Endothelial cell of umbilical vein (primary cell): ENCODE measurements around the gene MARK4. TPM values are rescaled to one million over a fixed set of nuclear protein-coding genes. Genes with fewer than 3 reads are reported as not detected.

ENCODE experiments used
- BruUV-seq: library from RNA; stranded (reverse); fragments of 400-500 nt; replicated peaks from 2 replicates; lab custom pipeline; 2021; lab: Mats Ljungman, UMichigan
- CTCF ChIA-PET: fragments of 300-600, 350-600 bp; sonication (Branson Sonifier 250); formaldehyde crosslinking; loops from one replicate; lab custom pipeline; 2021; ENCODE audit warnings: antibody characterized with exemption, inconsistent platforms; lab: Charles Lee
- POLR2A ChIA-PET: fragments of 300-600, 350-600 bp; sonication (Branson Sonifier 250); formaldehyde crosslinking; loops from one replicate; lab custom pipeline; 2021; ENCODE audit warnings: antibody characterized with exemption, inconsistent platforms; lab: Charles Lee
- DNase-seq: peaks from one replicate; pipeline ENCODE4 v3.0.0-alpha.2; 2011; ENCODE audit warnings: low read depth, low spot score
- FAIRE-seq: peaks from 2 replicates; lab custom pipeline; 2011; peaks lifted over from hg19 to GRCh38; lab: Jason Lieb, UNC
- H2AFZ ChIP-seq: 2 replicates; pipeline ENCODE4 v1.6.0; 2012; ENCODE audit warnings: low read depth, low read length, control low read depth, inconsistent platforms
- H3K27ac ChIP-seq: 2 replicates; pipeline ENCODE4 v1.5.1; 2011; ENCODE audit warnings: low read depth, mild to moderate bottlenecking, control low read depth, low read length, moderate library complexity; ENCODE audit not compliant: insufficient read depth
- H3K27me3 ChIP-seq, 2 experiments: 2 replicates each; pipeline versions ENCODE4 v1.6.0 to v1.6.1; 2011; ENCODE audit warnings: low read length in 2 of 2, mixed read lengths in 1 of 2; ENCODE audit not compliant: control insufficient read depth in 2 of 2, insufficient read depth in 2 of 2
- H3K36me3 ChIP-seq, 2 experiments: 2 replicates in 1 of 2; 3 replicates in 1 of 2; pipeline ENCODE4 v1.5.1; 2011; ENCODE audit warnings: low read length in 2 of 2, mild to moderate bottlenecking in 1 of 2, moderate library complexity in 1 of 2; ENCODE audit not compliant: control insufficient read depth in 2 of 2, insufficient read depth in 2 of 2; ENCODE audit errors: extremely low read depth in 1 of 2
- H3K4me1 ChIP-seq: 3 replicates; pipeline ENCODE4 v1.5.1; 2011; ENCODE audit warnings: mild to moderate bottlenecking, low read length; ENCODE audit not compliant: control insufficient read depth, insufficient read depth; ENCODE audit errors: extremely low read depth
- H3K4me2 ChIP-seq: 2 replicates; pipeline ENCODE4 v1.6.1; 2011; ENCODE audit warnings: low read length, control low read depth, mixed read lengths; ENCODE audit not compliant: insufficient read depth
- H3K4me3 ChIP-seq, 3 experiments: fragments of 200-600 bp in 1 of 3; sonication (generic), shearing (Covaris generic) in 1 of 3; replicated peaks in 1 of 3; 2 replicates each; pipeline ENCODE4 v1.5.1; 2011 to 2016; ENCODE audit warnings: control low read depth in 3 of 3, low read length in 3 of 3, mild to moderate bottlenecking in 2 of 3, inconsistent platforms in 1 of 3, low read depth in 1 of 3, moderate library complexity in 1 of 3; ENCODE audit not compliant: insufficient read depth in 1 of 3
- H3K79me2 ChIP-seq: 2 replicates; pipeline ENCODE4 v1.6.0; 2012; ENCODE audit warnings: low read length, inconsistent platforms; ENCODE audit not compliant: control insufficient read depth, insufficient read depth
- H3K9ac ChIP-seq: replicated peaks from 2 replicates; pipeline ENCODE3; 2011; ENCODE audit warnings: low read length, control low read depth; ENCODE audit not compliant: insufficient read depth; ENCODE audit errors: extremely low read depth
- H3K9me1 ChIP-seq: replicated peaks from 3 replicates; pipeline ENCODE4 v1.6.0; 2011; ENCODE audit warnings: mild to moderate bottlenecking, low read length; ENCODE audit not compliant: control insufficient read depth, insufficient read depth; ENCODE audit errors: extremely low read depth
- H3K9me3 ChIP-seq: replicated peaks from 2 replicates; pipeline ENCODE4 v1.5.1; 2012; ENCODE audit warnings: low read length, inconsistent platforms; ENCODE audit not compliant: control insufficient read depth, insufficient read depth
- H4K20me1 ChIP-seq: replicated peaks from 2 replicates; pipeline ENCODE3; 2011; ENCODE audit warnings: mild to moderate bottlenecking, low read length; ENCODE audit not compliant: control insufficient read depth, insufficient read depth; ENCODE audit errors: extremely low read depth
- EZH2 ChIP-seq: IDR thresholded peaks from 2 replicates; pipeline ENCODE4 v1.6.1; 2012; ENCODE audit warnings: borderline replicate concordance, low read depth, mild to moderate bottlenecking, moderate library complexity, low read length, inconsistent platforms; ENCODE audit not compliant: severe bottlenecking
- FOS ChIP-seq: IDR thresholded peaks from 2 replicates; pipeline ENCODE4 v1.6.1; 2011; ENCODE audit warnings: mild to moderate bottlenecking, low read length, moderate library complexity, borderline replicate concordance; ENCODE audit not compliant: insufficient read depth
- GATA2 ChIP-seq: IDR thresholded peaks from 2 replicates; pipeline ENCODE4 v1.7.0; 2011; ENCODE audit warnings: low read depth, mild to moderate bottlenecking, moderate library complexity, mixed read lengths, low read length; ENCODE audit not compliant: insufficient read length, insufficient read depth
- JUN ChIP-seq: IDR thresholded peaks from 2 replicates; pipeline ENCODE4 v1.6.1; 2011; ENCODE audit warnings: borderline replicate concordance, low read depth; ENCODE audit not compliant: insufficient read length, insufficient read depth
- MYC ChIP-seq: IDR thresholded peaks from one replicate; pipeline ENCODE4 v1.6.1; 2011; ENCODE audit warnings: mild to moderate bottlenecking, low read depth, low read length
- POLR2A ChIP-seq: IDR thresholded peaks from 2 replicates; pipeline ENCODE4 v1.6.1; 2012; ENCODE audit warnings: low read depth, mild to moderate bottlenecking, control low read depth, low read length
- POLR2AphosphoS5 ChIP-seq: IDR thresholded peaks from 2 replicates; pipeline ENCODE4 v1.6.1; 2012; ENCODE audit warnings: low read depth, mild to moderate bottlenecking, control low read depth, low read length, moderate library complexity; ENCODE audit not compliant: insufficient read depth
- dilution Hi-C: fragments of 300-500 bp; cut with MboI; formaldehyde crosslinking; loops from one replicate; pipeline ENCODE4 v1.15.0; 2019; ENCODE audit warnings: low sequenced_read_pairs; ENCODE audit not compliant: extremely low pct_ligation_motif_present
- intact Hi-C: fragments of 100-400 bp; cut with micrococcal nuclease; formaldehyde crosslinking; loops from one replicate; pipeline ENCODE4 v1.10.0; 2022
- polyA plus RNA-seq, 4 experiments: library from polyadenylated mRNA; depleted of rRNA in 3 of 4; stranded (reverse) in 3 of 4; unstranded in 1 of 4; fragments of >200 nt; gene quantifications; 2 replicates each; pipeline versions ENCODE4 v1.2.1 to v1.2.3, GENCODE V29; 2011 to 2012; ENCODE audit warnings: missing spikeins in 1 of 4
- total RNA-seq: library from RNA; stranded (reverse); gene quantifications from 2 replicates; pipeline ENCODE4 v1.2.3, GENCODE V29; 2021
- TF ChIP-seq, protein P1 (sequence below), 2 donors: IDR thresholded peaks; 1 replicate in 1 of 2; 2 replicates in 1 of 2; pipeline ENCODE4 v1.5.1; 2011; ENCODE audit warnings: low read length in 2 of 2, mild to moderate bottlenecking in 2 of 2, moderate library complexity in 2 of 2, control low read depth in 1 of 2, inconsistent platforms in 1 of 2, low read depth in 1 of 2; ENCODE audit not compliant: insufficient read depth in 1 of 2; ENCODE audit errors: extremely low read depth in 1 of 2
- TF ChIP-seq, protein P2 (sequence below): IDR thresholded peaks from 2 replicates; pipeline ENCODE4 v1.6.1; 2011; ENCODE audit not compliant: insufficient read depth, insufficient read length

The MARK4 gene
- total and polyA plus RNA-seq, 2 donors (not counting 3 experiments of a cell fraction or from before 2014, with no cell fraction given), result 13.9 to 51.6 TPM

DNA sequence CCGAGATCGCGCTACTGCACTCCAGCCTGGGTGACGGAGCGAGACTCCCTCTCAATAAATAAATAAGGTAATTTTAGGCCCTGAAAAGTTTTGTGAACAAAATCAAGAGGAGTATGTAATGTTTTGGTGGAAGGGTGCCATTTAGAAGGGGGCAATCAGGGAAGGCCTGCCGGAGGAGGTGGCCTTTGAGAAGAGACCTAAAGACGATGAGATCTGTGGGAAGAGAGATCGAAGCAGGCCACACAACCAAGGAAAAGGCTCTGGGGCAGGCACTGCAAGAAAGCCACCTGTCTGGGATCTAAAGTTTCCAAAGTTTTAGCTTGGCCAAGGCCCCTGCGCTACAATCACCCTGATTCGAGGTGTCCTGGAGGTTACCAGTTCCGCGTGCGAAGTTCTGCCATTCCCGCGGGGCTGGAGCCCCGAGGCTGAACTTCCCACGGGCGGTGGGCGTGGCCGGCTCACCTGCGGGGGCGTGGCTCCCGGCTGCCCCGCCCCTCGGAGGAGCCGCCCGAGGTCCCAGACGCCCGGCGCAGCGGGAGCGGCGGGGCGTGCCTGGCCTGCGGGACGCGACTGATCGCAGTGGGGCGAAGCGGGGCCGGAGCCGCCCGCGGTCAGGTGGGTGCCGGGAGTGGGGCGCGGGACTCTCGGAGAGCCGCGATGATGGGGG lies 89.3 kb downstream of the MARK4 start, which contains the start of gene KLC3:
Gene KLC3, plus strand, starts transcription at position 519 of the 667 bp plus-strand sequence. CDS start 4,792 bp downstream, outside the sequence.
- Histone ChIP-seq H4K20me1 (no peaks in the 10 kb centered on the region), H2AFZ (no peak within 1 kb of the TSS), H3K27me3 (peaks cover 5% of the 10 kb centered on the region in 2 experiments), H3K4me1 (peaks cover 5% of the 10 kb centered on the region), H3K4me2 (peak within 1 kb of the TSS; percentile 10), H3K36me3 (no peaks in the 10 kb centered on the region), H3K9ac (no peak within 1 kb of the TSS), H3K79me2 (no peaks in the 10 kb centered on the region), H3K4me3 (no peak within 1 kb of the TSS), H3K9me1 (no peaks in the 10 kb centered on the region), H3K27ac (no peak within 1 kb of the TSS), H3K9me3 (no peaks in the 10 kb centered on the region)
- CTCF ChIA-PET, result interaction anchor here (2.0 kb wide), 1 partner anchor 162 kb away, joined by 8 read pairs; the partner anchor contains the start of genes BLOC1S3 and TRAPPC6A
- intact Hi-C loops (no loop called here), dilution Hi-C loops (no loop called here)
- BruUV-seq, result no TSS peak
- POLR2A ChIA-PET, result no interaction called here
- no peak for FAIRE-seq
- no peak for DNase-seq
- TF ChIP-seq EZH2 (no peak), FOS (no peak), GATA2 (no peak), POLR2A (no peak), MYC (no peak), POLR2AphosphoS5 (no peak), JUN (no peak)
- TF ChIP-seq, protein P1, sequence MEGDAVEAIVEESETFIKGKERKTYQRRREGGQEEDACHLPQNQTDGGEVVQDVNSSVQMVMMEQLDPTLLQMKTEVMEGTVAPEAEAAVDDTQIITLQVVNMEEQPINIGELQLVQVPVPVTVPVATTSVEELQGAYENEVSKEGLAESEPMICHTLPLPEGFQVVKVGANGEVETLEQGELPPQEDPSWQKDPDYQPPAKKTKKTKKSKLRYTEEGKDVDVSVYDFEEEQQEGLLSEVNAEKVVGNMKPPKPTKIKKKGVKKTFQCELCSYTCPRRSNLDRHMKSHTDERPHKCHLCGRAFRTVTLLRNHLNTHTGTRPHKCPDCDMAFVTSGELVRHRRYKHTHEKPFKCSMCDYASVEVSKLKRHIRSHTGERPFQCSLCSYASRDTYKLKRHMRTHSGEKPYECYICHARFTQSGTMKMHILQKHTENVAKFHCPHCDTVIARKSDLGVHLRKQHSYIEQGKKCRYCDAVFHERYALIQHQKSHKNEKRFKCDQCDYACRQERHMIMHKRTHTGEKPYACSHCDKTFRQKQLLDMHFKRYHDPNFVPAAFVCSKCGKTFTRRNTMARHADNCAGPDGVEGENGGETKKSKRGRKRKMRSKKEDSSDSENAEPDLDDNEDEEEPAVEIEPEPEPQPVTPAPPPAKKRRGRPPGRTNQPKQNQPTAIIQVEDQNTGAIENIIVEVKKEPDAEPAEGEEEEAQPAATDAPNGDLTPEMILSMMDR (IDR thresholded peaks at IDR 0.05; ENCODE audit: extremely low read depth in 1 of 2, insufficient read depth in 1 of 2, low read depth in 1 of 2, low read length in 2 of 2), result no peak
- TF ChIP-seq, protein P2, sequence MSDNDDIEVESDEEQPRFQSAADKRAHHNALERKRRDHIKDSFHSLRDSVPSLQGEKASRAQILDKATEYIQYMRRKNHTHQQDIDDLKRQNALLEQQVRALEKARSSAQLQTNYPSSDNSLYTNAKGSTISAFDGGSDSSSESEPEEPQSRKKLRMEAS, result no peak
